GM23338 (cell line): Measurements from ENCODE around the gene MPPED2. TPM values are rescaled to one million over a fixed set of nuclear protein-coding genes. Genes with fewer than 3 reads are reported as not detected.

Source experiments
- ATAC-seq: fragments of 200-7000 bp; cut with Tn5 transposase; 3 replicates; pipeline ENCODE4 v1.9.1; 2020
- DNase-seq: peaks from one replicate; pipeline ENCODE4 v3.0.0-alpha.2; 2015; ENCODE audit warnings: low spot score
- H2AFZ ChIP-seq: fragments of 200-600 bp; sonication (generic); 2 replicates; pipeline ENCODE4 v1.8.0; 2016; ENCODE audit warnings: antibody characterized with exemption, mild to moderate bottlenecking, moderate library complexity
- H3F3A ChIP-seq: fragments of 200-600 bp; sonication (generic); replicated peaks from 2 replicates; pipeline ENCODE4 v1.8.0; 2017; ENCODE audit warnings: antibody characterized with exemption, mixed run types, low read depth
- H3K27ac ChIP-seq: fragments of 200-600 bp; sonication (generic); 2 replicates; pipeline ENCODE4 v1.6.1; 2016; ENCODE audit warnings: low read depth
- H3K27me3 ChIP-seq: fragments of 200-600 bp; sonication (generic); 2 replicates; pipeline ENCODE4 v1.8.0; 2016; ENCODE audit warnings: mild to moderate bottlenecking, mixed run types, moderate library complexity; ENCODE audit not compliant: insufficient read depth
- H3K36me3 ChIP-seq: fragments of 200-600 bp; sonication (generic); 2 replicates; pipeline ENCODE4 v1.8.0; 2016; ENCODE audit warnings: mild to moderate bottlenecking; ENCODE audit not compliant: insufficient read depth
- H3K4me1 ChIP-seq: fragments of 200-600 bp; sonication (generic); 2 replicates; pipeline ENCODE4 v1.8.0; 2016; ENCODE audit warnings: mild to moderate bottlenecking, moderate library complexity; ENCODE audit not compliant: insufficient read depth
- H3K4me2 ChIP-seq: fragments of 200-600 bp; sonication (generic); 2 replicates; pipeline ENCODE4 v1.7.1; 2017; ENCODE audit warnings: mixed run types
- H3K4me3 ChIP-seq: fragments of 200-600 bp; sonication (generic); 2 replicates; pipeline ENCODE4 v1.6.1; 2016; ENCODE audit warnings: mixed run types
- H3K79me2 ChIP-seq: fragments of 200-600 bp; sonication (generic); replicated peaks from 2 replicates; pipeline ENCODE4 v1.8.0; 2017; ENCODE audit warnings: mild to moderate bottlenecking; ENCODE audit not compliant: insufficient read depth
- H3K9me2 ChIP-seq: fragments of 200-600 bp; sonication (generic); 2 replicates; pipeline ENCODE4 v1.8.0; 2017; ENCODE audit not compliant: insufficient read depth
- H4K20me1 ChIP-seq: fragments of 200-600 bp; sonication (generic); replicated peaks from 2 replicates; pipeline ENCODE4 v1.8.0; 2017; ENCODE audit warnings: mild to moderate bottlenecking; ENCODE audit not compliant: insufficient read depth
- H3K27ac Mint-ChIP-seq: 2 replicates; pipeline ENCODE4 v1.8.0; 2020; ENCODE audit warnings: inconsistent platforms, mild to moderate bottlenecking, moderate library complexity, mixed read lengths
- H3K27me3 Mint-ChIP-seq: 3 replicates; pipeline ENCODE4 v1.8.0; 2022; ENCODE audit warnings: low read depth, mild to moderate bottlenecking, moderate library complexity, mixed read lengths, inconsistent platforms; ENCODE audit not compliant: insufficient read depth, poor library complexity
- H3K36me3 Mint-ChIP-seq: 3 replicates; pipeline ENCODE4 v1.8.0; 2021; ENCODE audit warnings: low read depth, mild to moderate bottlenecking, inconsistent platforms, moderate library complexity, mixed read lengths
- H3K4me1 Mint-ChIP-seq: 3 replicates; pipeline ENCODE4 v1.8.0; 2020; ENCODE audit warnings: mild to moderate bottlenecking, inconsistent platforms, mixed read lengths
- H3K4me3 Mint-ChIP-seq: 3 replicates; pipeline ENCODE4 v1.8.0; 2021; ENCODE audit warnings: moderate library complexity, mild to moderate bottlenecking, inconsistent platforms, mixed read lengths
- H3K9me3 Mint-ChIP-seq: 3 replicates; pipeline ENCODE4 v1.8.0; 2020; ENCODE audit warnings: moderate library complexity, mild to moderate bottlenecking, inconsistent platforms, mixed read lengths
- CREB1 ChIP-seq: fragments of 250-450 bp; sonication (Bioruptor Pico); IDR thresholded peaks from 2 replicates; pipeline ENCODE4 v1.5.0; 2020; ENCODE audit warnings: low read depth, mild to moderate bottlenecking, moderate library complexity
- EZH2 ChIP-seq: fragments of 200-600 bp; sonication (generic); IDR thresholded peaks from one replicate; pipeline ENCODE4 v1.8.0; 2017; ENCODE audit warnings: antibody characterized with exemption, mild to moderate bottlenecking, low read depth; ENCODE audit not compliant: unreplicated experiment
- EZH2phosphoT487 ChIP-seq: fragments of 200-600 bp; sonication (generic); IDR thresholded peaks from one replicate; pipeline ENCODE4 v1.8.1; 2018; ENCODE audit warnings: antibody characterized with exemption; ENCODE audit not compliant: unreplicated experiment
- JUNB ChIP-seq: IDR thresholded peaks from one replicate; pipeline ENCODE4 v1.6.1; 2016; ENCODE audit warnings: antibody characterized with exemption; ENCODE audit not compliant: unreplicated experiment
- NANOG ChIP-seq: IDR thresholded peaks from 2 replicates; pipeline ENCODE4 v1.6.1; 2016; ENCODE audit warnings: antibody characterized with exemption, borderline replicate concordance
- POLR2AphosphoS5 ChIP-seq: IDR thresholded peaks from 2 replicates; pipeline ENCODE4 v1.6.1; 2016; ENCODE audit warnings: antibody characterized with exemption, low read depth
- STAT1 ChIP-seq: IDR thresholded peaks from one replicate; pipeline ENCODE4 v1.6.1; 2016; ENCODE audit warnings: antibody characterized with exemption; ENCODE audit not compliant: unreplicated experiment
- ZNF114 ChIP-seq: fragments of 250-450 bp; sonication (Bioruptor Pico); IDR thresholded peaks from 2 replicates; pipeline ENCODE4 v1.5.0; 2020; ENCODE audit warnings: mild to moderate bottlenecking, moderate library complexity
- ZNF331 ChIP-seq: fragments of 250-450 bp; sonication (Bioruptor Pico); IDR thresholded peaks from 2 replicates; pipeline ENCODE4 v1.5.0; 2020; ENCODE audit warnings: low read depth, mild to moderate bottlenecking, moderate library complexity
- polyA plus RNA-seq: library from polyadenylated mRNA; unstranded; fragments of >200 nt; fragmentation: Nextera tagmentation; extraction: Ambion mirVana; gene quantifications from 2 replicates; pipeline ENCODE4 v1.2.1, GENCODE V29; 2016
- total RNA-seq: library from RNA; depleted of rRNA; stranded (reverse); fragments of >200 nt; shearing (Covaris generic); gene quantifications from 2 replicates; pipeline ENCODE4 v1.2.3, GENCODE V29; 2014
- TF ChIP-seq, protein P1 (sequence below), 2 experiments: fragments of 200-600 bp in 1 of 2; sonication (generic) in 1 of 2; conservative IDR thresholded peaks; 2 replicates each; pipeline versions ENCODE4 v1.5.1 to v1.6.1; 2016 to 2017; ENCODE audit warnings: antibody characterized with exemption in 2 of 2, low read depth in 2 of 2, mild to moderate bottlenecking in 2 of 2, moderate library complexity in 1 of 2
- TF ChIP-seq, protein P2 (sequence below): IDR thresholded peaks from one replicate; pipeline ENCODE4 v1.6.1; 2018; ENCODE audit warnings: antibody characterized with exemption; ENCODE audit not compliant: unreplicated experiment

Gene MPPED2
- total and polyA plus RNA-seq, 2 experiments from 2014 or later: 4.4 to 6.8 TPM

DNA sequence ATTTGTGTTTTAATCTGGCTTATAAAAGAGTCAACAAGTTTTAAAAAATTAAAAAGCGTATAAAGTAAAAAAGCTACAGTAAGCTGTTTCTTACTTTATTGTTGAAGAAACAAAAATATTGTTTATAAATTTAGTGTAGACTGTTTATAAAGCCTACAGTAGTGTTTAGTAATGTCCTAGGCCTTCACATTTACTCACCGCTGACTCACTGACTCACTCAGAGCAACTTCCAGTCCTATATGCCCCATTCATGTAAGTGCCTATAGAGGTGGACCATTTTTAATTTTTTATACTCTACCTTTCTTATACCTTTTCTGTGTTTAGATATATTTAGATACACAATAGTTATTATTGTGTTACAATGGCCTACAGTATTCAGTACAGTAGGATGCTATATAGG, 12.2 kb downstream of the MPPED2 start (continued):
- TF ChIP-seq, protein P1, sequence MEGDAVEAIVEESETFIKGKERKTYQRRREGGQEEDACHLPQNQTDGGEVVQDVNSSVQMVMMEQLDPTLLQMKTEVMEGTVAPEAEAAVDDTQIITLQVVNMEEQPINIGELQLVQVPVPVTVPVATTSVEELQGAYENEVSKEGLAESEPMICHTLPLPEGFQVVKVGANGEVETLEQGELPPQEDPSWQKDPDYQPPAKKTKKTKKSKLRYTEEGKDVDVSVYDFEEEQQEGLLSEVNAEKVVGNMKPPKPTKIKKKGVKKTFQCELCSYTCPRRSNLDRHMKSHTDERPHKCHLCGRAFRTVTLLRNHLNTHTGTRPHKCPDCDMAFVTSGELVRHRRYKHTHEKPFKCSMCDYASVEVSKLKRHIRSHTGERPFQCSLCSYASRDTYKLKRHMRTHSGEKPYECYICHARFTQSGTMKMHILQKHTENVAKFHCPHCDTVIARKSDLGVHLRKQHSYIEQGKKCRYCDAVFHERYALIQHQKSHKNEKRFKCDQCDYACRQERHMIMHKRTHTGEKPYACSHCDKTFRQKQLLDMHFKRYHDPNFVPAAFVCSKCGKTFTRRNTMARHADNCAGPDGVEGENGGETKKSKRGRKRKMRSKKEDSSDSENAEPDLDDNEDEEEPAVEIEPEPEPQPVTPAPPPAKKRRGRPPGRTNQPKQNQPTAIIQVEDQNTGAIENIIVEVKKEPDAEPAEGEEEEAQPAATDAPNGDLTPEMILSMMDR (conservative IDR thresholded peaks at IDR 0.05; ENCODE audit: low read depth in 2 of 2): no peak
- no peak for TF ChIP-seq NANOG
- TF ChIP-seq EZH2phosphoT487: no peak
- TF ChIP-seq ZNF114: no peak
- no peak for TF ChIP-seq ZNF331 (CRISPR knock-in tag)
- no peak for TF ChIP-seq CREB1
- TF ChIP-seq, protein P2, sequence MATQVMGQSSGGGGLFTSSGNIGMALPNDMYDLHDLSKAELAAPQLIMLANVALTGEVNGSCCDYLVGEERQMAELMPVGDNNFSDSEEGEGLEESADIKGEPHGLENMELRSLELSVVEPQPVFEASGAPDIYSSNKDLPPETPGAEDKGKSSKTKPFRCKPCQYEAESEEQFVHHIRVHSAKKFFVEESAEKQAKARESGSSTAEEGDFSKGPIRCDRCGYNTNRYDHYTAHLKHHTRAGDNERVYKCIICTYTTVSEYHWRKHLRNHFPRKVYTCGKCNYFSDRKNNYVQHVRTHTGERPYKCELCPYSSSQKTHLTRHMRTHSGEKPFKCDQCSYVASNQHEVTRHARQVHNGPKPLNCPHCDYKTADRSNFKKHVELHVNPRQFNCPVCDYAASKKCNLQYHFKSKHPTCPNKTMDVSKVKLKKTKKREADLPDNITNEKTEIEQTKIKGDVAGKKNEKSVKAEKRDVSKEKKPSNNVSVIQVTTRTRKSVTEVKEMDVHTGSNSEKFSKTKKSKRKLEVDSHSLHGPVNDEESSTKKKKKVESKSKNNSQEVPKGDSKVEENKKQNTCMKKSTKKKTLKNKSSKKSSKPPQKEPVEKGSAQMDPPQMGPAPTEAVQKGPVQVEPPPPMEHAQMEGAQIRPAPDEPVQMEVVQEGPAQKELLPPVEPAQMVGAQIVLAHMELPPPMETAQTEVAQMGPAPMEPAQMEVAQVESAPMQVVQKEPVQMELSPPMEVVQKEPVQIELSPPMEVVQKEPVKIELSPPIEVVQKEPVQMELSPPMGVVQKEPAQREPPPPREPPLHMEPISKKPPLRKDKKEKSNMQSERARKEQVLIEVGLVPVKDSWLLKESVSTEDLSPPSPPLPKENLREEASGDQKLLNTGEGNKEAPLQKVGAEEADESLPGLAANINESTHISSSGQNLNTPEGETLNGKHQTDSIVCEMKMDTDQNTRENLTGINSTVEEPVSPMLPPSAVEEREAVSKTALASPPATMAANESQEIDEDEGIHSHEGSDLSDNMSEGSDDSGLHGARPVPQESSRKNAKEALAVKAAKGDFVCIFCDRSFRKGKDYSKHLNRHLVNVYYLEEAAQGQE: no peak
- TF ChIP-seq JUNB: no peak

DNA sequence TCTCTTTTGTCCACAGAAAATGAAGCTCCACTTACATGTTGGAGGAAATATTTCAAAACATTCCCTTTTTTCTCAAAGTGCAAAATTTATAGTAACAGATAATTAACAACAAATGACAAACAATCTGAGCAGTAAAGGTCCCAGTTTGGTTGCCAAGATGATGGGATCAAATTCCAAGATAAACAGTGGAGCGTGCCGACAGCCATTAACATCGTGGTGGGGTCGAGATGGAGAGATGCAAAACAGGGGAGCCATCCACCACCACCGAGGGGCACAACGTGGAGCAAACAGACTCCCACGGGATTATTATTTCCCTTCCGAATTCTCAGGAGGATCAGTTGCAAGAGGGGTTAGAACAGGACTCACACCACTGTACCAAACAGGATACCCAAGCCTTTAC, 17.2 kb downstream of the MPPED2 start:
- H3K27ac ChIP-seq: no peak overlapping the region
- Mint-ChIP-seq H3K4me3 (no peak overlapping the region), H3K4me1 (peaks cover 53% of the 10 kb centered on the region), H3K36me3 (peaks cover 9% of the 10 kb centered on the region), H3K27me3 (no peaks in the 10 kb centered on the region), H3K27ac (no peak overlapping the region), H3K9me3 (peaks cover 2% of the 10 kb centered on the region; the same call in 2 of the 3 replicates)
- H3F3A ChIP-seq: 0 out of 2 replicates have a peak, but pooled peaks cover 4% of the 10 kb centered on the region
- no peak overlapping the region for H3K4me3 ChIP-seq
- DNase-seq (no peak), ATAC-seq (no peak)
- no peaks in the 10 kb centered on the region for H4K20me1 ChIP-seq
- H3K36me3 ChIP-seq: no peaks in the 10 kb centered on the region
- H3K27me3 ChIP-seq: no peaks in the 10 kb centered on the region
- H3K79me2 ChIP-seq: no peaks in the 10 kb centered on the region
- no peaks in the 10 kb centered on the region; the same call in 1 of the 2 replicates for H3K9me2 ChIP-seq
- peaks cover 49% of the 10 kb centered on the region for H3K4me1 ChIP-seq
- H2AFZ ChIP-seq: no peak overlapping the region
- H3K4me2 ChIP-seq: no peak overlapping the region
- TF ChIP-seq, protein P1 (conservative IDR thresholded peaks at IDR 0.05; ENCODE audit: low read depth in 2 of 2): no peak
- TF ChIP-seq NANOG: no peak
- TF ChIP-seq EZH2: no peak
- TF ChIP-seq STAT1: no peak
- no peak for TF ChIP-seq EZH2phosphoT487
- TF ChIP-seq, protein P2: no peak
- TF ChIP-seq JUNB: no peak
- TF ChIP-seq ZNF114: no peak
- TF ChIP-seq CREB1: no peak
- TF ChIP-seq POLR2AphosphoS5: no peak
- no peak for TF ChIP-seq ZNF331 (CRISPR knock-in tag)
